Measurements from ENCODE around the gene MLN.
A peak's percentile ranks its signal among the peaks of the same experiment; 100 is the strongest.

GRCh38 chr6:33770833-33771145 is 33.0 kb downstream of the MLN start:
- TF ChIP-seq CTCF (IDR thresholded peaks at IDR 0.05 in 8 of 11, conservative IDR thresholded peaks at IDR 0.05 in 3 of 11) (no peak), POLR2A (IDR thresholded peaks at IDR 0.05) (peak in 1 of 3 donors; percentile 10), POLR2AphosphoS5 (IDR thresholded peaks at IDR 0.05) (peak in 1 of 3 donors; percentile 30)
